NOMO-1 (cell line): ENCODE data around the gene SPANXN3.
A peak's percentile ranks its signal among the peaks of the same experiment; 100 is the strongest.
"Not testable (repeated sequence)": the region's sequence is repeated elsewhere in the genome, so short reads cannot be mapped to it uniquely, and the experiment has no call there.

Experiments
- DNase-seq, 2 experiments: peaks; one replicate each; lab custom pipeline; 2025; ENCODE audit not compliant: unreplicated experiment in 2 of 2; lab: John Stamatoyannopoulos, UW

Gene SPANXN3, protein sequence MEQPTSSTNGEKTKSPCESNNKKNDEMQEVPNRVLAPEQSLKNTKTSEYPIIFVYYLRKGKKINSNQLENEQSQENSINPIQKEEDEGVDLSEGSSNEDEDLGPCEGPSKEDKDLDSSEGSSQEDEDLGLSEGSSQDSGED

DNA sequence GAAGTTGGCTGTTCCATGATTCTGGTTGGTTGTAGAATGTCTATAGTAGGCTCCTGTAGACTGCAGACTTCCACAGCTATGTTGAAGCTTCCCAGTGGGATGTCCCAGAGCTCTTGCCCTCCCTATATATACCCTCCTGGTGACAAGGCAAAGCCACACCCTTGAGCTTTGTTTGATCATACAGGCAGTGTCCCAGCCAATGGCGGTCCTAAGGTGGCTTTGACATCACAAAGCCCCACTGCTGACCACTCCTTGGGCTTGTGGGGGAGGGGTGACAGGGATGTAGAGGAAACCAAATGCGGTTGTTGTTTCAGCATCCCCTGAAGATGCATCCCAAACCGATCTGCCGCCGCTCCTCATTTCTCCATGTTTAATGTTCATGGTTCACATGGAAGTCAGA is at the start of gene SPANXN3:
Gene SPANXN3, minus strand, starts transcription at position 101 of the 400 bp plus-strand sequence. Its CDS starts 84 bp downstream, at position 17.
- DNase-seq = not testable (repeated sequence)

GRCh38 chrX:143536176-143536575 is 18.9 kb upstream of the SPANXN3 start:
- DNase-seq = no peak

DNA sequence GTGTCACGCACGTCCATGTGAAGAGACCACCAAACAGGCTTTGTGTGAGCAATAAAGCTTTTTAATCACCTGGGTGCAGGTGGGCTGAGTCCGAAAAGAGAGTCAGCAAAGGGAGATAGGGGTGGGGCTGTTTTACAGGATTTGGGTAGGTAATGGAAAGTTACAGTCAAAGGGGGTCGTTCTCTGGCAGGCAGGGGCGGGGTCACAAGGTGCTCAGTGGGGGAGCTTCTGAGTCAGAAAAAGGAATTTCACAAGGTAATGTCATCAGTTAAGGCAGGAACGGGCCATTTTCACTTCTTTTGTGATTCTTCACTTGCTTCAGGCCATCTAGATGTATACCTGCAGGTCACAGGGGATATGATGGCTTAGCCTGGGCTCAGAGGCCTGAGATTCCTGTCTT is 15.1 kb downstream of the SPANXN3 start:
- DNase-seq = not testable (repeated sequence)

DNA sequence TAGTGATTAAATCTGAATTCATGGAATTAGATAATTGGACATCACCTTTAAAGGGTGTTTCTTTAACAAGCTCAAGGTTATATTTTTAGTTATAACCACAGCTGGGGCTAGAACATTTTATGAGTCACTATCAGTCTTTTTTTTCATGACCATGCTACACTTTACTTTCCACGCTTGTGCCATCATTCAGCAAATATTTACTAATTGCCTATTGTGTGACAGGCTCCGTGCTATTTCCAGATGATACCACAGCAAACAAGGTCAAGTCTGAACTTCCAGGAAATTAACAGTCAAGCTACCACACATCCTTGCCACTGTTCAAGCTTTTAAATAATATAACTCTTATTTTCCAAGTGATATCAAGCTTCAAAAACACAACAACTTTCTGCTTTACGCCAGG is 16.5 kb downstream of the SPANXN3 start:
- DNase-seq = no peak

DNA sequence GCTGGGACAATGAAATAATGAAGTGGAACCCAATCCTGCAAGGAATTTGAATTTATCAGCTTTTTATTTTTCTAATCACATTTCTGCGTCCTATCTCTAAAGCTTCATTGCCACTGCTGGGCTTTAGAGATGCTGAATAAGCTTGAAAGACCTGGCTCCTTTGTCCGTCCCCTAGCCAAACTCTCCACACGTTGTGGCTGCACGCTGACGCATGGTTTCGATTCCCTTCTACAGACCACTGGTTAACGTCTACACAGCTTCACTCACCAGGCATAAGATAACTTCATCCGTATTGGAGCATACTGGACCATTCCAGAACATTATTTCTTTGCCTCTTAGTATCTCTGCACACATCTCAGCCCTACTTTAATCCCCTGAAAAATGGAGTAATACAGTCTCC is 31.2 kb downstream of the SPANXN3 start:
- peak in 1 of 2 experiments; percentile 3 for DNase-seq

GRCh38 chrX:143476751-143477150 is 40.5 kb downstream of the SPANXN3 start:
- DNase-seq = no peak

- DNase-seq = no peak
Measured at GRCh38 chrX:143472347-143472938, 44.8 kb downstream of the SPANXN3 start.

DNA sequence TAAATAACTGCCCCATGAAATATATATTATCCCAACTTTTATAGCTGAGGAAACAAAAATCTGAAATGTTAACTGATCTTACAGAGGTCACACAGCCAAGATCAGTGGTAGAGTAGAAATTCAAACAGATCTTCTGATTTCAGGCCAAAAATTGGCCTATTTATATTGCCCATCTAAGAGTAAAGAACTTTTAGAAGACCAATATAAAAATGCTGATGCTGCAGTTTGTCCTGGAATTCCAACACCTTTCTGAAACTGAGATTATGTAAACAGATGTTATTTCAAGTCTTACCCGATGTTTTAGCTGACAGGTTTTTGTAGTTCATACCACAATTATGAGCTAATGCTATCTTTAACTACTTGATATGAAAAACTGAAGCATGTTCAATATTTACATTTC is 51.1 kb downstream of the SPANXN3 start:
- no peak for DNase-seq

- no peak for DNase-seq
Measured at GRCh38 chrX:143462696-143463095, 54.6 kb downstream of the SPANXN3 start.

DNA sequence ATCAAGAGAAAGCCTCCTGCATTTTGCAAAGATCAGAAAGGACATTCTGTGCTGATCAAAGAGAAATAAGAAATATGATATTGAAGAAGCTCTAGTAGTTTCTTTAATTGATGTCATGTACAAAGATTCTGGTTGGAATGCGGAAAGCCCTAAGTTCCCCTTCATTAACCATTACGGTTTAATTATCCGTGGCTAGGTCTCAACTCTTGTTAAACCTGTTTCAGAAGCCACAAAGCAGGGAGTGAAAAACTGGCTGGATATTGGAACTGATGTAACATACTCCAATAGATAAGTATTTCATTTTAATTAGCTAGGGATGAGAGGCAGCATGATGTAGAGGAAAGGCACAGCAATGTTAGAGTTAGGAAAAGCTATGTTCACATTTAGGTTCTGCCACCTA is 55.7 kb downstream of the SPANXN3 start:
- no peak for DNase-seq
